ENCODE results near the gene KRT1.

Gene KRT1

GRCh38 chr12:52726451-52726850 is 46.2 kb upstream of the KRT1 start:
- H3K14ac ChIP-seq (ENCODE audit: low read length in 2 of 2) = no peak overlapping the region
- 61% methylated on average over 2 of the region's 2 CpGs for WGBS
- H3K18ac ChIP-seq (ENCODE audit: low read depth in 1 of 2, low read length in 2 of 2) = no peak overlapping the region
- no peaks in the 10 kb centered on the region for H3K79me1 ChIP-seq (replicated peaks; ENCODE audit: low read length, poor library complexity, severe bottlenecking)
- no peaks in the 10 kb centered on the region for H3K4me1 ChIP-seq (ENCODE audit: control insufficient read depth, insufficient read depth, low read depth, low read length)
- no peak overlapping the region for H2AK5ac ChIP-seq (ENCODE audit: low read length, severe bottlenecking)
- no peak for DNase-seq
- no peak overlapping the region for H3K27ac ChIP-seq (ENCODE audit: low read length, poor library complexity, severe bottlenecking)
- H3K4me2 ChIP-seq (ENCODE audit: low read length, poor library complexity, severe bottlenecking) = no peak overlapping the region
- no peak overlapping the region for H3K9ac ChIP-seq (ENCODE audit: low read length)
- H2BK15ac ChIP-seq (ENCODE audit: low read depth, poor library complexity, severe bottlenecking) = no peak overlapping the region
- no peak overlapping the region for H3K4ac ChIP-seq (ENCODE audit: low read depth in 1 of 2, low read length in 2 of 2)
- no peak overlapping the region for H3K4me3 ChIP-seq (ENCODE audit: insufficient read depth in 1 of 2, low read depth in 1 of 2, low read length in 2 of 2)
- H3K9me3 ChIP-seq (ENCODE audit: control insufficient read depth, low read length) = peaks cover 2% of the 10 kb centered on the region
- H4K91ac ChIP-seq (ENCODE audit: low read length) = no peak overlapping the region
- H2BK5ac ChIP-seq (ENCODE audit: low read depth, low read length, poor library complexity, severe bottlenecking) = no peak overlapping the region
- no peak overlapping the region for H2BK12ac ChIP-seq (ENCODE audit: low read length in 2 of 2)
- no peak overlapping the region for H2AFZ ChIP-seq (ENCODE audit: low read depth, low read length)
- H4K8ac ChIP-seq (ENCODE audit: low read length) = no peak overlapping the region
- H3K27me3 ChIP-seq (ENCODE audit: control insufficient read depth in 1 of 2, insufficient read depth in 1 of 2, low read length in 2 of 2) = peaks cover 28 to 88% of the 10 kb centered on the region in 2 experiments
- H3K23ac ChIP-seq (ENCODE audit: low read length in 2 of 2) = no peak overlapping the region
- no peak overlapping the region for H2BK120ac ChIP-seq (ENCODE audit: low read depth, low read length)
- H3K36me3 ChIP-seq (ENCODE audit: control insufficient read depth in 1 of 2, insufficient read depth in 2 of 2, low read depth in 1 of 2, low read length in 2 of 2) = no peaks in the 10 kb centered on the region

GRCh38 chr12:52724384-52724783 is 44.2 kb upstream of the KRT1 start:
- H3K79me1 ChIP-seq (replicated peaks; ENCODE audit: low read length, poor library complexity, severe bottlenecking) = no peaks in the 10 kb centered on the region
- H3K9ac ChIP-seq (ENCODE audit: low read length) = no peak overlapping the region
- no peak overlapping the region for H3K4me3 ChIP-seq (ENCODE audit: insufficient read depth in 1 of 2, low read depth in 1 of 2, low read length in 2 of 2)
- H3K27ac ChIP-seq (ENCODE audit: low read length, poor library complexity, severe bottlenecking) = no peak overlapping the region
- peaks cover 22 to 76% of the 10 kb centered on the region in 2 experiments for H3K27me3 ChIP-seq (ENCODE audit: control insufficient read depth in 1 of 2, insufficient read depth in 1 of 2, low read length in 2 of 2)
- no peaks in the 10 kb centered on the region for H3K36me3 ChIP-seq (ENCODE audit: control insufficient read depth in 1 of 2, insufficient read depth in 2 of 2, low read depth in 1 of 2, low read length in 2 of 2)
- H3K4me1 ChIP-seq (ENCODE audit: control insufficient read depth, insufficient read depth, low read depth, low read length) = no peaks in the 10 kb centered on the region
- no peak overlapping the region for H3K23ac ChIP-seq (ENCODE audit: low read length in 2 of 2)
- no peak overlapping the region for H4K8ac ChIP-seq (ENCODE audit: low read length)
- no peak for DNase-seq
- H2BK5ac ChIP-seq (ENCODE audit: low read depth, low read length, poor library complexity, severe bottlenecking) = no peak overlapping the region
- no peak overlapping the region for H3K14ac ChIP-seq (ENCODE audit: low read length in 2 of 2)
- H2BK15ac ChIP-seq (ENCODE audit: low read depth, poor library complexity, severe bottlenecking) = no peak overlapping the region
- no peak overlapping the region for H3K18ac ChIP-seq (ENCODE audit: low read depth in 1 of 2, low read length in 2 of 2)
- no peak overlapping the region for H2AK5ac ChIP-seq (ENCODE audit: low read length, severe bottlenecking)
- H2AFZ ChIP-seq (ENCODE audit: low read depth, low read length) = no peak overlapping the region
- no peak overlapping the region for H2BK12ac ChIP-seq (ENCODE audit: low read length in 2 of 2)
- WGBS = 57% methylated on average over 3 of the region's 3 CpGs
- no peak overlapping the region for H2BK120ac ChIP-seq (ENCODE audit: low read depth, low read length)
- no peak overlapping the region for H3K4me2 ChIP-seq (ENCODE audit: low read length, poor library complexity, severe bottlenecking)
- no peak overlapping the region for H4K91ac ChIP-seq (ENCODE audit: low read length)
- no peaks in the 10 kb centered on the region for H3K9me3 ChIP-seq (ENCODE audit: control insufficient read depth, low read length)
- H3K4ac ChIP-seq (ENCODE audit: low read depth in 1 of 2, low read length in 2 of 2) = no peak overlapping the region

- Histone ChIP-seq H2BK12ac (ENCODE audit: low read length in 2 of 2) (no peak overlapping the region), H3K18ac (ENCODE audit: low read depth in 1 of 2, low read length in 2 of 2) (no peak overlapping the region), H4K8ac (ENCODE audit: low read length) (no peak overlapping the region)
These were observed 42.5 kb upstream of the KRT1 start for GRCh38 chr12:52722680-52723079.

GRCh38 chr12:52721838-52722470 is 41.7 kb upstream of the KRT1 start:
- no peak overlapping the region for H3K4ac ChIP-seq (ENCODE audit: low read depth in 1 of 2, low read length in 2 of 2)
- no peak overlapping the region for H2BK5ac ChIP-seq (ENCODE audit: low read depth, low read length, poor library complexity, severe bottlenecking)
- no peak overlapping the region for H2BK12ac ChIP-seq (ENCODE audit: low read length in 2 of 2)
- H3K79me1 ChIP-seq (replicated peaks; ENCODE audit: low read length, poor library complexity, severe bottlenecking) = no peaks in the 10 kb centered on the region
- no peaks in the 10 kb centered on the region for H3K4me1 ChIP-seq (ENCODE audit: control insufficient read depth, insufficient read depth, low read depth, low read length)
- no peak overlapping the region for H3K9ac ChIP-seq (ENCODE audit: low read length)
- no peaks in the 10 kb centered on the region for H3K9me3 ChIP-seq (ENCODE audit: control insufficient read depth, low read length)
- no peak overlapping the region for H3K4me2 ChIP-seq (ENCODE audit: low read length, poor library complexity, severe bottlenecking)
- no peak overlapping the region for H2AFZ ChIP-seq (ENCODE audit: low read depth, low read length)
- H3K23ac ChIP-seq (ENCODE audit: low read length in 2 of 2) = no peak overlapping the region
- H2BK120ac ChIP-seq (ENCODE audit: low read depth, low read length) = no peak overlapping the region
- no peak overlapping the region for H3K4me3 ChIP-seq (ENCODE audit: insufficient read depth in 1 of 2, low read depth in 1 of 2, low read length in 2 of 2)
- WGBS = 24% methylated on average over 3 of the region's 3 CpGs
- no peak overlapping the region for H2AK5ac ChIP-seq (ENCODE audit: low read length, severe bottlenecking)
- H4K91ac ChIP-seq (ENCODE audit: low read length) = no peak overlapping the region
- no peak overlapping the region for H4K8ac ChIP-seq (ENCODE audit: low read length)
- no peak overlapping the region for H3K18ac ChIP-seq (ENCODE audit: low read depth in 1 of 2, low read length in 2 of 2)
- H3K27ac ChIP-seq (ENCODE audit: low read length, poor library complexity, severe bottlenecking) = no peak overlapping the region
- H3K27me3 ChIP-seq (ENCODE audit: control insufficient read depth in 1 of 2, insufficient read depth in 1 of 2, low read length in 2 of 2) = peaks cover 32 to 76% of the 10 kb centered on the region in 2 experiments
- no peak for DNase-seq
- H2BK15ac ChIP-seq (ENCODE audit: low read depth, poor library complexity, severe bottlenecking) = no peak overlapping the region
- no peak overlapping the region for H3K14ac ChIP-seq (ENCODE audit: low read length in 2 of 2)
- no peaks in the 10 kb centered on the region for H3K36me3 ChIP-seq (ENCODE audit: control insufficient read depth in 1 of 2, insufficient read depth in 2 of 2, low read depth in 1 of 2, low read length in 2 of 2)

More at GRCh38 chr12:52722680-52723079, 42.5 kb upstream of the KRT1 start:
- no peak overlapping the region for H4K91ac ChIP-seq (ENCODE audit: low read length)
- no peak overlapping the region for H3K4me3 ChIP-seq (ENCODE audit: insufficient read depth in 1 of 2, low read depth in 1 of 2, low read length in 2 of 2)
- no peak overlapping the region for H3K23ac ChIP-seq (ENCODE audit: low read length in 2 of 2)
- H3K9ac ChIP-seq (ENCODE audit: low read length) = no peak overlapping the region
- H3K14ac ChIP-seq (ENCODE audit: low read length in 2 of 2) = no peak overlapping the region
- H2BK120ac ChIP-seq (ENCODE audit: low read depth, low read length) = no peak overlapping the region
- H3K27me3 ChIP-seq (ENCODE audit: control insufficient read depth in 1 of 2, insufficient read depth in 1 of 2, low read length in 2 of 2) = peaks cover 28 to 75% of the 10 kb centered on the region in 2 experiments
- H2BK5ac ChIP-seq (ENCODE audit: low read depth, low read length, poor library complexity, severe bottlenecking) = no peak overlapping the region
- H3K27ac ChIP-seq (ENCODE audit: low read length, poor library complexity, severe bottlenecking) = no peak overlapping the region
- H3K4me2 ChIP-seq (ENCODE audit: low read length, poor library complexity, severe bottlenecking) = no peak overlapping the region
- no peak for DNase-seq
- H2AFZ ChIP-seq (ENCODE audit: low read depth, low read length) = no peak overlapping the region
- no peak overlapping the region for H2AK5ac ChIP-seq (ENCODE audit: low read length, severe bottlenecking)
- no peaks in the 10 kb centered on the region for H3K79me1 ChIP-seq (replicated peaks; ENCODE audit: low read length, poor library complexity, severe bottlenecking)
- H3K36me3 ChIP-seq (ENCODE audit: control insufficient read depth in 1 of 2, insufficient read depth in 2 of 2, low read depth in 1 of 2, low read length in 2 of 2) = no peaks in the 10 kb centered on the region
- 62% methylated on average over 1 of the region's 2 CpGs for WGBS
- no peak overlapping the region for H2BK15ac ChIP-seq (ENCODE audit: low read depth, poor library complexity, severe bottlenecking)
- H3K4ac ChIP-seq (ENCODE audit: low read depth in 1 of 2, low read length in 2 of 2) = no peak overlapping the region
- H3K9me3 ChIP-seq (ENCODE audit: control insufficient read depth, low read length) = no peaks in the 10 kb centered on the region
- H3K4me1 ChIP-seq (ENCODE audit: control insufficient read depth, insufficient read depth, low read depth, low read length) = no peaks in the 10 kb centered on the region
